Esophagus muscularis mucosa (tissue), 4 donors: ENCODE data around the gene ETV3L.

Experiments
- EP300 ChIP-seq: sonication (generic); formaldehyde crosslinking; IDR thresholded peaks from one replicate; pipeline ENCODE4 v1.6.1; 2017; ENCODE audit warnings: antibody characterized with exemption
- POLR2A ChIP-seq: fragments of 450-650 bp; IDR thresholded peaks from one replicate; pipeline ENCODE4 v1.6.1; 2017; ENCODE audit warnings: antibody characterized with exemption, moderate library complexity, mild to moderate bottlenecking, low read depth
- POLR2AphosphoS5 ChIP-seq, 2 donors: sonication (generic); formaldehyde crosslinking; IDR thresholded peaks; one replicate each; pipeline ENCODE4 v1.6.1; 2017; ENCODE audit warnings: antibody characterized with exemption in 2 of 2
- TF ChIP-seq, protein P1 (sequence below), 3 experiments: fragments of 200-600 bp in 2 of 3; fragments of 450-650 bp in 1 of 3; sonication (generic) in 2 of 3; IDR thresholded peaks; one replicate each; pipeline ENCODE4 v1.5.1; 2017 to 2019; ENCODE audit warnings: antibody characterized with exemption in 3 of 3, mild to moderate bottlenecking in 2 of 3, moderate library complexity in 1 of 3

- TF ChIP-seq, protein P1, sequence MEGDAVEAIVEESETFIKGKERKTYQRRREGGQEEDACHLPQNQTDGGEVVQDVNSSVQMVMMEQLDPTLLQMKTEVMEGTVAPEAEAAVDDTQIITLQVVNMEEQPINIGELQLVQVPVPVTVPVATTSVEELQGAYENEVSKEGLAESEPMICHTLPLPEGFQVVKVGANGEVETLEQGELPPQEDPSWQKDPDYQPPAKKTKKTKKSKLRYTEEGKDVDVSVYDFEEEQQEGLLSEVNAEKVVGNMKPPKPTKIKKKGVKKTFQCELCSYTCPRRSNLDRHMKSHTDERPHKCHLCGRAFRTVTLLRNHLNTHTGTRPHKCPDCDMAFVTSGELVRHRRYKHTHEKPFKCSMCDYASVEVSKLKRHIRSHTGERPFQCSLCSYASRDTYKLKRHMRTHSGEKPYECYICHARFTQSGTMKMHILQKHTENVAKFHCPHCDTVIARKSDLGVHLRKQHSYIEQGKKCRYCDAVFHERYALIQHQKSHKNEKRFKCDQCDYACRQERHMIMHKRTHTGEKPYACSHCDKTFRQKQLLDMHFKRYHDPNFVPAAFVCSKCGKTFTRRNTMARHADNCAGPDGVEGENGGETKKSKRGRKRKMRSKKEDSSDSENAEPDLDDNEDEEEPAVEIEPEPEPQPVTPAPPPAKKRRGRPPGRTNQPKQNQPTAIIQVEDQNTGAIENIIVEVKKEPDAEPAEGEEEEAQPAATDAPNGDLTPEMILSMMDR (IDR thresholded peaks at IDR 0.05): no peak
- TF ChIP-seq POLR2A (no peak), POLR2AphosphoS5 (IDR thresholded peaks at IDR 0.05) (no peak), EP300 (no peak)
Measured at GRCh38 chr1:157080714-157081113, 18.9 kb downstream of the ETV3L start.
